H9 (cell line): ENCODE measurements around the gene DENND5B. TPM values are rescaled to one million over a fixed set of nuclear protein-coding genes. Genes with fewer than 3 reads are reported as not detected.

Experiments used
- DNase-seq: peaks from one replicate; pipeline ENCODE4 v3.0.0-alpha.2; 2017
- H2AFZ ChIP-seq: one replicate; pipeline ENCODE4 v1.6.1; 2013; ENCODE audit warnings: mild to moderate bottlenecking, low read length, control low read depth, moderate library complexity
- H2AK5ac ChIP-seq: 2 replicates; pipeline ENCODE4 v1.6.1; 2013; ENCODE audit warnings: low read length, control low read depth, mixed read lengths; ENCODE audit not compliant: insufficient read length
- H2BK120ac ChIP-seq: one replicate; pipeline ENCODE4 v1.6.1; 2013; ENCODE audit warnings: low read depth, mild to moderate bottlenecking, low read length, control low read depth, inconsistent platforms; ENCODE audit not compliant: poor library complexity, severe bottlenecking
- H2BK12ac ChIP-seq: 2 replicates; pipeline ENCODE4 v1.6.1; 2013; ENCODE audit warnings: low read length, control low read depth, mixed read lengths, low read depth; ENCODE audit not compliant: insufficient read length
- H2BK15ac ChIP-seq: 2 replicates; pipeline ENCODE4 v1.6.1; 2013; ENCODE audit warnings: low read depth, low read length, control low read depth
- H2BK20ac ChIP-seq: one replicate; pipeline ENCODE4 v1.6.1; 2013; ENCODE audit warnings: low read depth, mild to moderate bottlenecking, low read length, control low read depth, inconsistent platforms; ENCODE audit not compliant: poor library complexity, severe bottlenecking
- H2BK5ac ChIP-seq: 2 replicates; pipeline ENCODE4 v1.6.1; 2013; ENCODE audit warnings: low read length, control low read depth, mixed read lengths; ENCODE audit not compliant: insufficient read length
- H3K14ac ChIP-seq: 2 replicates; pipeline ENCODE4 v1.6.1; 2013; ENCODE audit warnings: low read length, control low read depth; ENCODE audit not compliant: insufficient read depth
- H3K18ac ChIP-seq: 2 replicates; pipeline ENCODE4 v1.6.1; 2013; ENCODE audit warnings: low read depth, mild to moderate bottlenecking, mixed read lengths, low read length, control low read depth; ENCODE audit not compliant: insufficient read length
- H3K23ac ChIP-seq: 2 replicates; pipeline ENCODE4 v1.6.1; 2013; ENCODE audit warnings: low read length, control low read depth, mixed read lengths, low read depth; ENCODE audit not compliant: insufficient read length
- H3K23me2 ChIP-seq: 2 replicates; pipeline ENCODE4 v1.6.1; 2013; ENCODE audit warnings: low read depth, mild to moderate bottlenecking, mixed read lengths, low read length, control low read depth; ENCODE audit not compliant: insufficient read length, poor library complexity, severe bottlenecking
- H3K27ac ChIP-seq: 2 replicates; pipeline ENCODE4 v1.5.1; 2013; ENCODE audit warnings: low read length, control low read depth, mixed read lengths, low read depth; ENCODE audit not compliant: insufficient read length
- H3K27me3 ChIP-seq: 2 replicates; pipeline ENCODE4 v1.6.1; 2013; ENCODE audit warnings: low read length, control low read depth, inconsistent platforms; ENCODE audit not compliant: insufficient read depth
- H3K4ac ChIP-seq: 2 replicates; pipeline ENCODE4 v1.6.1; 2013; ENCODE audit warnings: low read depth, mild to moderate bottlenecking, control low read depth, inconsistent platforms, low read length, moderate library complexity
- H3K4me1 ChIP-seq: 2 replicates; pipeline ENCODE4 v1.6.1; 2013; ENCODE audit warnings: low read length, control low read depth, inconsistent platforms; ENCODE audit not compliant: insufficient read depth
- H3K4me2 ChIP-seq: 2 replicates; pipeline ENCODE4 v1.6.1; 2013; ENCODE audit warnings: low read length, control low read depth, mixed read lengths; ENCODE audit not compliant: insufficient read length, insufficient read depth
- H3K56ac ChIP-seq: 2 replicates; pipeline ENCODE4 v1.6.1; 2013; ENCODE audit warnings: low read depth, mild to moderate bottlenecking, mixed read lengths, low read length, control low read depth; ENCODE audit not compliant: insufficient read length
- H3K79me1 ChIP-seq: 2 replicates; pipeline ENCODE4 v1.6.1; 2013; ENCODE audit warnings: low read depth, mild to moderate bottlenecking, moderate library complexity, low read length, control low read depth, inconsistent platforms; ENCODE audit not compliant: insufficient read depth, poor library complexity, severe bottlenecking
- H3K79me2 ChIP-seq: 2 replicates; pipeline ENCODE4 v1.6.1; 2013; ENCODE audit warnings: low read length, control low read depth, inconsistent platforms; ENCODE audit not compliant: insufficient read depth
- H3K9ac ChIP-seq: 2 replicates; pipeline ENCODE4 v1.6.1; 2013; ENCODE audit warnings: low read length, control low read depth, mixed read lengths; ENCODE audit not compliant: insufficient read length; ENCODE audit errors: extremely low read depth
- H3K9me3 ChIP-seq: one replicate; pipeline ENCODE4 v1.6.1; 2013; ENCODE audit warnings: low read depth, low read length, inconsistent platforms; ENCODE audit not compliant: control insufficient read depth
- H3T11ph ChIP-seq: one replicate; pipeline ENCODE4 v1.6.1; 2013; ENCODE audit warnings: mild to moderate bottlenecking, low read length, control low read depth, inconsistent platforms
- H4K20me1 ChIP-seq: one replicate; pipeline ENCODE4 v1.6.1; 2013; ENCODE audit not compliant: control insufficient read depth, insufficient read length, insufficient read depth
- H4K5ac ChIP-seq: 2 replicates; pipeline ENCODE4 v1.6.1; 2013; ENCODE audit warnings: low read depth, mild to moderate bottlenecking, mixed read lengths, low read length, control low read depth; ENCODE audit not compliant: insufficient read length
- H4K8ac ChIP-seq: replicated peaks from 2 replicates; pipeline ENCODE4 v1.6.1; 2013; ENCODE audit warnings: low read length, control low read depth, mixed read lengths, low read depth; ENCODE audit not compliant: insufficient read length
- H4K91ac ChIP-seq: 2 replicates; pipeline ENCODE4 v1.6.1; 2013; ENCODE audit warnings: low read depth, mild to moderate bottlenecking, moderate library complexity, mixed read lengths, low read length, control low read depth; ENCODE audit not compliant: insufficient read length
- H3K27ac Mint-ChIP-seq, 3 experiments: 2 replicates in 2 of 3; 3 replicates in 1 of 3; pipeline ENCODE4 v1.8.0; 2020 to 2021; ENCODE audit warnings: mixed read lengths in 3 of 3, mild to moderate bottlenecking in 1 of 3, moderate library complexity in 1 of 3
- H3K27me3 Mint-ChIP-seq: 2 replicates; pipeline ENCODE4 v1.8.0; 2021; ENCODE audit warnings: low read depth, mild to moderate bottlenecking, moderate library complexity, mixed read lengths
- H3K36me3 Mint-ChIP-seq, 3 experiments: 2 replicates in 2 of 3; 3 replicates in 1 of 3; pipeline ENCODE4 v1.8.0; 2020 to 2021; ENCODE audit warnings: low read depth in 3 of 3, mixed read lengths in 3 of 3; ENCODE audit not compliant: insufficient read depth in 1 of 3
- H3K4me1 Mint-ChIP-seq, 2 experiments: 2 replicates each; pipeline ENCODE4 v1.8.0; 2020; ENCODE audit warnings: mixed read lengths in 2 of 2
- H3K4me3 Mint-ChIP-seq, 2 experiments: 2 replicates in 1 of 2; 3 replicates in 1 of 2; pipeline ENCODE4 v1.8.0; 2020 to 2021; ENCODE audit warnings: mild to moderate bottlenecking in 2 of 2, mixed read lengths in 2 of 2, moderate library complexity in 1 of 2
- H3K9me3 Mint-ChIP-seq, 2 experiments: 2 replicates in 1 of 2; 3 replicates in 1 of 2; pipeline ENCODE4 v1.8.0; 2020; ENCODE audit warnings: mild to moderate bottlenecking in 2 of 2, mixed read lengths in 2 of 2, moderate library complexity in 1 of 2
- WGBS: extraction: QIAGEN DNeasy Blood & Tissue Kit; methylation state at CpG from one replicate; pipeline ENCODE4 v1.1.7; 2013; ENCODE audit warnings: missing lambda C conversion rate, low lambda C conversion rate, mixed read lengths; ENCODE audit not compliant: insufficient read length; ENCODE audit errors: extremely low coverage; 5-methylcytosine and 5-hydroxymethylcytosine counted together
- total RNA-seq: library from RNA; stranded (reverse); gene quantifications from 2 replicates; pipeline ENCODE4 v1.2.1, GENCODE V29; 2021
- TF ChIP-seq, protein P1 (sequence below): fragments of 200-600 bp; sonication (generic); conservative IDR thresholded peaks from 3 replicates; pipeline ENCODE4 v1.8.0; 2021; ENCODE audit warnings: antibody characterized with exemption, mild to moderate bottlenecking

Gene DENND5B
- total RNA-seq, 1 experiment from 2014 or later = 13.4 TPM

DNA sequence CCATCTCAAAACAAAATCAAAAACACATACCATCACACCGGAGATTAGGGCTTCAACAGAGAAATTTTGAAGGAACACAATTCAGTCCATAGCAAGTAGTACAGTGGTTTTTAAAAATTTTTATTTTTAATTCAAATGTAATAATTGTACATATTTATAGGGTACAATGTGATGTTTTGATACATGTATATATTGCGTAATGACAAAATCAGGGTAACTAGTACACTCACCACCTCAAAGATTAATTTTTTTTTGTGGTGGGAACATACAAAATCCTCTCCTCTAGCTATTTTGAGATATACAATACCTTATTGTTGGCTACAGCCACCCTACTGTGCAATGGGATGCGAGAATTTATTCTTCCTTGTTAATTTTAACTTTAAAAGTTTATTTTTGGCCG lies 42.5 kb upstream of the DENND5B start:
- Mint-ChIP-seq H3K36me3 (no peaks in the 10 kb centered on the region; a peak in 1 of 7 replicates), H3K27me3 (no peaks in the 10 kb centered on the region; the same call in 1 of the 2 replicates), H3K27ac (no peak overlapping the region), H3K4me3 (no peak overlapping the region), H3K9me3 (no peaks in the 10 kb centered on the region), H3K4me1 (peaks cover 4 to 6% of the 10 kb centered on the region in 2 experiments; a peak in 3 of 4 replicates)
- H3K4me1 ChIP-seq = no peaks in the 10 kb centered on the region
- H3K23ac ChIP-seq = no peak overlapping the region
- H3K79me2 ChIP-seq = no peaks in the 10 kb centered on the region
- no CpG with 5 or more reads among the region's 4 CpGs for WGBS
- H2BK120ac ChIP-seq = no peak overlapping the region
- no peak overlapping the region for H4K91ac ChIP-seq
- no peak overlapping the region for H2BK5ac ChIP-seq
- no peak overlapping the region for H3K18ac ChIP-seq
- no peak overlapping the region for H2BK20ac ChIP-seq
- no peak overlapping the region for H4K8ac ChIP-seq
- DNase-seq = no peak
- no peak overlapping the region for H3K27ac ChIP-seq
- no peaks in the 10 kb centered on the region for H3K27me3 ChIP-seq
- H4K20me1 ChIP-seq = no peaks in the 10 kb centered on the region
- no peak overlapping the region for H3K14ac ChIP-seq
- no peaks in the 10 kb centered on the region for H3K23me2 ChIP-seq
- H2BK12ac ChIP-seq = no peak overlapping the region
- H3K56ac ChIP-seq = no peak overlapping the region
- H3K79me1 ChIP-seq = no peaks in the 10 kb centered on the region
- H3T11ph ChIP-seq = no peak overlapping the region
- H3K4me2 ChIP-seq = no peak overlapping the region
- no peak overlapping the region for H3K4ac ChIP-seq
- H2BK15ac ChIP-seq = no peak overlapping the region
- no peak overlapping the region for H4K5ac ChIP-seq
- no peak overlapping the region for H2AK5ac ChIP-seq
- TF ChIP-seq, protein P1, sequence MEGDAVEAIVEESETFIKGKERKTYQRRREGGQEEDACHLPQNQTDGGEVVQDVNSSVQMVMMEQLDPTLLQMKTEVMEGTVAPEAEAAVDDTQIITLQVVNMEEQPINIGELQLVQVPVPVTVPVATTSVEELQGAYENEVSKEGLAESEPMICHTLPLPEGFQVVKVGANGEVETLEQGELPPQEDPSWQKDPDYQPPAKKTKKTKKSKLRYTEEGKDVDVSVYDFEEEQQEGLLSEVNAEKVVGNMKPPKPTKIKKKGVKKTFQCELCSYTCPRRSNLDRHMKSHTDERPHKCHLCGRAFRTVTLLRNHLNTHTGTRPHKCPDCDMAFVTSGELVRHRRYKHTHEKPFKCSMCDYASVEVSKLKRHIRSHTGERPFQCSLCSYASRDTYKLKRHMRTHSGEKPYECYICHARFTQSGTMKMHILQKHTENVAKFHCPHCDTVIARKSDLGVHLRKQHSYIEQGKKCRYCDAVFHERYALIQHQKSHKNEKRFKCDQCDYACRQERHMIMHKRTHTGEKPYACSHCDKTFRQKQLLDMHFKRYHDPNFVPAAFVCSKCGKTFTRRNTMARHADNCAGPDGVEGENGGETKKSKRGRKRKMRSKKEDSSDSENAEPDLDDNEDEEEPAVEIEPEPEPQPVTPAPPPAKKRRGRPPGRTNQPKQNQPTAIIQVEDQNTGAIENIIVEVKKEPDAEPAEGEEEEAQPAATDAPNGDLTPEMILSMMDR = no peak
- H3K9ac ChIP-seq = no peak overlapping the region
- H2AFZ ChIP-seq = no peak overlapping the region
- no peaks in the 10 kb centered on the region for H3K9me3 ChIP-seq
